Transverse colon (tissue), 3 donors: ENCODE results near the gene CSAG2.
"Not testable (repeated sequence)": the region's sequence is repeated elsewhere in the genome, so short reads cannot be mapped to it uniquely, and the experiment has no call there.

Experiments used
- POLR2A ChIP-seq: fragments of 450-650 bp; IDR thresholded peaks from one replicate; pipeline ENCODE4 v1.6.1; 2016; ENCODE audit warnings: antibody characterized with exemption, mild to moderate bottlenecking, moderate library complexity
- POLR2AphosphoS5 ChIP-seq, 3 donors: sonication (generic); formaldehyde crosslinking; IDR thresholded peaks; one replicate each; pipeline ENCODE4 v1.6.1; 2016; ENCODE audit warnings: antibody characterized with exemption in 3 of 3

DNA sequence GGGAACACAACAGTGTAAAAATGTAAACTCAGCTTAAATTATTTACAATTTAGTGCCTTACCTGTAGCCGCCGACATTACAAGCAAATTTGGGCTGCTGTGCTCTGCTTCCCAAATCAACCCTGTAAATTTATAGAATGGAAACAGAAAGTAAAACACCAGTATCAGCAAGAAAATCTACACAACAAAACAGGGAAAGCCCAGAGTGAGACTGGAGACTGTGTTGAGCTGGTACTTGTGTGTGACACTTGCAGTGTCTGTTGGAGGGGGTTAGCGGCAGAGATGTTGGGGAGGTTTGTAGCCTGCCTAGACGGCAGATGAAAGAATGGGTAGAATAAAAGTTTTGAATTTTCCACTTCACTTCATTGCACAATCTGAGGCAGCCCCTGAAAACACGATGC, 4.1 kb upstream of the CSAG2 start:
- not testable (repeated sequence) for TF ChIP-seq POLR2AphosphoS5 (IDR thresholded peaks at IDR 0.05); POLR2A
